ENCODE data around the gene PI16.

Gene PI16, protein sequence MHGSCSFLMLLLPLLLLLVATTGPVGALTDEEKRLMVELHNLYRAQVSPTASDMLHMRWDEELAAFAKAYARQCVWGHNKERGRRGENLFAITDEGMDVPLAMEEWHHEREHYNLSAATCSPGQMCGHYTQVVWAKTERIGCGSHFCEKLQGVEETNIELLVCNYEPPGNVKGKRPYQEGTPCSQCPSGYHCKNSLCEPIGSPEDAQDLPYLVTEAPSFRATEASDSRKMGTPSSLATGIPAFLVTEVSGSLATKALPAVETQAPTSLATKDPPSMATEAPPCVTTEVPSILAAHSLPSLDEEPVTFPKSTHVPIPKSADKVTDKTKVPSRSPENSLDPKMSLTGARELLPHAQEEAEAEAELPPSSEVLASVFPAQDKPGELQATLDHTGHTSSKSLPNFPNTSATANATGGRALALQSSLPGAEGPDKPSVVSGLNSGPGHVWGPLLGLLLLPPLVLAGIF

DNA sequence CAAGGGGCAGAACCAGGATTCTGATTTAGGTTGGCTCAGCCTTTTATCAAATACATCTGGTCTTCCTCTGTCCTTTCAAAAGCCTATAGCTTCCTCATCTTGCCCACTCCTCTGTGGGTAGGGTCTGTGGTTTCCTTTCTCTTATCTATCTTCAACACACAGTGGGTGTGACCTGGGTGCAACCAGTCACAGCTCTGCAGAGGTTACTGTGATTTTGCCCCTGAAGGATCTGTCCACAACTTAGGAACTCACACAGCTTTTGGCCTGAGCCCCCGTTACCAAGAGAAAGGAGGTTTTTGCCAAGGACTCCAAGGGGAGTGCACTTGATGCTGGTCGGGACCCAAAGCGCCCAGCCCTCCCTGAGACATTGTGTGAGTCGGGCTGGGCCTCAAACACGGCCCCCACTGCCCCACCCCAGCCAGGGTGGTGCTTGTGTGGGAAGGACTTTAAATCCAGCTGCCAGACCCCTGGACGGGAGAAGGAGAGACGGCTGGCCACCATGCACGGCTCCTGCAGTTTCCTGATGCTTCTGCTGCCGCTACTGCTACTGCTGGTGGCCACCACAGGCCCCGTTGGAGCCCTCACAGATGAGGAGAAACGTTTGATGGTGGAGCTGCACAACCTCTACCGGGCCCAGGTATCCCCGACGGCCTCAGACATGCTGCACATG lies at the start of gene PI16:
TSS of gene PI16 (plus strand) at position 477 of the 670 bp plus-strand sequence. CDS start at position 500, 23 bp downstream.
- DNase-seq = no peak

DNA sequence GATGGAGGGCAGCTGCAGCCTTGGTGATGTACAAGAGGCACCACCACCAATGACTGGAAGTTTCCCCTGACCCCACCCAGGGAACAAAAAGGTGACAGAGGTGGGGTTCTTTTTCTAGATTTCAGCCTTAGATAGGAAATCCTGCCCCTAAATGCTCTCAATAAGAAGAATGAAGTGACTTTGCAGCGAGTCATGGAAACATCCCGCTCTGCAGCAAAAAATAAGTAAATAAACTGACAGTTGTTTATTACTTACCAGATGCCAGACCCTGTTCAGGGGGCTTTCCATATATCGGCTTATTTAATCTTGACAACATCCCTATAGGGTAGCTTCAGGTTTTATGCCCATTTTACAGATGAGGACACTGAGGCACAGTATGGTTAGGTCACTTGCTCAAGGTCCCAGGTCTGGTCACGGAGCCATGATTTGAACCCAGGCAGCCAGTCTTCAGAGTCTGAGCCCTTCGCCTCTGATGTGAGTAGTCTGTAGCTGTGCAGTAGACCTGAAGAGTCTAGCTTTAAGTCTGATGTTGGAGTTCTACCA lies 49.6 kb upstream of the PI16 start:
- DNase-seq = no peak

DNA sequence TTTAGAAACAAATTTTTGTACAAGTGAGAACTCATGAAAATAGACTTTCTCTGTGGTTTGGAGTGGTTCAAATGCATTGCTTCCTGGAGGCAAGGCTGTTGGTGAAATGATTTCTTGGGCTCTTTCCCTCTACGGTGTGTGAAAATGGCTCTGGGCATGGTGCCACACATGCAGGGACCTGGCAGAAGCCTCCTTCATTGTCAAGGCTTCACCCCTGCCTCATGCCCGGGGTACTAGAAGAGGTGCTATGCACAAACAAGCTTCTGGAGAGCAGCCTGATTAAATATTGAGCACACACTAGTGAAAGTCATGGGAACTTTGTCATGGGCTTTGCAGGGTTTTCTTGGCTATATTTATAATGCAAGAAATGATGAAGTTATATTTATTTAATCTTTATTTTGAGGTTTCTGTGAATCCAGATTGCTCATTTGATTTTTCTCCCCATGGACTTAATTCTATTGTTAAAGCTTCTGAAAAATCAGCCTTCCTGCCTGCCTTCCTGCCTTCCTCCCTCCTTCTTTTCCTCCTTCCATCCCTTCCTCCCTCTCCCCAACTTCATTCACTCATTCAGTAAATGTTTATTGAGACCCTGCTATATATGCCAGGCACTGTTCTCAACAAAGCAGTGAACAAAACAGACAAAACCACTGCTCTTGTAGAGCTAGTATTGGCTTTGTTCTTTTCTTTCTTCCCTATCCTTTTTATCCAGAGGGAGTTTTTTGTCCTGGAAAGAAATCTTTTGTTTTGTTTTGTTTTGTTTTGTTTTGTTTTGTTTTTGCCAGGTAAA lies 47.8 kb upstream of the PI16 start:
- DNase-seq = no peak

DNA sequence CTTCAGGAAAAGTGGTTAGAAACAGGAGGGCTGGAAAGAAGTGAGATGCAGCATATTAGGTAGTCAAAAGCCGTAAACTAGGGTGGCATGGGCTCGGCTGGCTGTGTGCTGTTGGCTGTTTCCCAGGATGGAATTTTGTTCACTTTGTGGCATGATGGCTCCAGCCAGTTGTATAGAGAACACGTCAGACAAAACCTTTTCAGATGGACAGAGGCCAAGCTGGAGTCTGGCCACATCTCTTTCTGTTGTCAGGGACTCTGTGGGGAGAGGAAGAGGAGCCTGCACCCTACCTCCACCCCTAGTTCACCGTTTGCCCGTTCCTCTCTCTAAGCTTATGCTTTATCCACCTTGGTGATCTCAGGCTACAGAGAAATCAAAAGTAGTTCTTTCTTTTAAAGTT lies 46.8 kb upstream of the PI16 start:
- DNase-seq = no peak

DNA sequence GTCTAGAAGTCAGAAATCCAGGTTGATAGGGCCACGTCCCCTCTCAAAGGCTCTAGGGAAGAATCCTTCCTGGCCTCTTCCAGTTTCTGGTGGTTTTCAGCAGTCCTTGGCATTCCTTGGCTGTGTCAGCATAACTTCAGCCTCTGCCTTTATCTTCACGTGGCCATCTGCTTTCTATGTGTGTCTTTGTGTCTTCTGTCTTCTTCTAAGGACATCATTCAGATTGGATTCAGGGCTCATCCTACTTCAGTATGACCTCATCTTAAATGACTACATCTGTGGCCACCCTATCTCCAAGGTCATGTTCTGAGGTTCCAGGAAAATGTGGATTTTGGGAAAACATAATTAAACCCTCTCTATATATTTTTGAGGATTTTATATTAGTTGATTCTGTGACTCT lies 45.8 kb upstream of the PI16 start:
- DNase-seq = no peak

DNA sequence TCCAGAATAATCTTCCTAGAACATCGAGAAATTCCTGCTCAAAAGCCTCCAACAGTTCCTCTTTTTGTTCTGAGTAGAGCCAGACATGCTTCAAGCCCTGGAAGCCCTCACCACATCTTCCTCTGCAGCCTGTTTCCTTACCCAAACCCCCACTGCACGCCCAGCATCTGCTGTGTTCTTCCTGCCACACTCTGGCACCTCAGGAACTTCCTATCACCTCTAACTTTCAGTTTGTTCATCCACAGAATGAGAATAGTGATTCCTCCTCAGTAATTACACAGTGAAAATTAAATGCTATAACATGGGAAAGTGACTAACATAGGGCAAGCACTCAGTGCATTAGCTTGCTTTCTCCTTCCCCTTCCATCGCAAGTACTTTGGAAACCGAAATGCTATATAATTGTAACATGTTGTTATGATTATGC lies 42.5 kb upstream of the PI16 start:
- DNase-seq = no peak

DNA sequence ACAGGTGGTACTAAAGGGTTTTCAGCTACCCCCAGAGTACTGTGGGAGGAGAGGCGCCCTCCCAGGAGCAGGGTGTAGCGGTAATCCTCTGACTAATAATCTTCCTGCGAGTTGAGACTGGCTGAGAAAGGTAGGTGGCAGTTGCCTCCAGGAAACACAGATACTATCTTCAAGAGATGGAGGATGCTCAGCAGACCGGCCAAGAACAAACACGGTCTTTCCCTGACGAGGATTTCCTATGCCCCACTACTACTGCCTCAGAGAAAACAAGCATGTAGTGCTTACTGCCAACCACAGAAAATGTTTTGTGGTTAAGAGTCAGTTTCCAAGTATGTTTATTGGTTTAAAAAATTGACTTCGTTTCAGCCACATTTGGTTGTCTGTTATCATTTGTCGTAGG lies 42.0 kb upstream of the PI16 start:
- DNase-seq = no peak

DNA sequence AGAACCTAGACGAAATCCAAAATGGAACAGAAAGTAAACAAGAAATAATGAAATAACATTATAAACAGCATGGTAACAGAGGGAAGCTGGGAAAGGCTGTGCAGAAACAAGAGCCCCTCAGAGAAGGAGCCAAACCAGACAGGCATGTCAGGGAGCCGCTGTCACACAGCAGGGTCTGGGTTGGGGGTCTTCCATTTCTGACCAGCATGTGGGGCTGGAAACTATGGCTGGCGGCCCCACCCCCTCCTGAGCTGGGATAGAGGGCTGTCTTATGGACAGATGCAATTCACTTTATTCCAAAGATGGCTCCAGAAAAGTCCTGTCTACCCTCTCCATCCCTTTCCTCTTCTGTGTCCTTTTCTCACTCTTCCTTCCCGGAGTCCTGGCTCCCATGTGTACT lies 41.5 kb upstream of the PI16 start:
- no peak for DNase-seq

DNA sequence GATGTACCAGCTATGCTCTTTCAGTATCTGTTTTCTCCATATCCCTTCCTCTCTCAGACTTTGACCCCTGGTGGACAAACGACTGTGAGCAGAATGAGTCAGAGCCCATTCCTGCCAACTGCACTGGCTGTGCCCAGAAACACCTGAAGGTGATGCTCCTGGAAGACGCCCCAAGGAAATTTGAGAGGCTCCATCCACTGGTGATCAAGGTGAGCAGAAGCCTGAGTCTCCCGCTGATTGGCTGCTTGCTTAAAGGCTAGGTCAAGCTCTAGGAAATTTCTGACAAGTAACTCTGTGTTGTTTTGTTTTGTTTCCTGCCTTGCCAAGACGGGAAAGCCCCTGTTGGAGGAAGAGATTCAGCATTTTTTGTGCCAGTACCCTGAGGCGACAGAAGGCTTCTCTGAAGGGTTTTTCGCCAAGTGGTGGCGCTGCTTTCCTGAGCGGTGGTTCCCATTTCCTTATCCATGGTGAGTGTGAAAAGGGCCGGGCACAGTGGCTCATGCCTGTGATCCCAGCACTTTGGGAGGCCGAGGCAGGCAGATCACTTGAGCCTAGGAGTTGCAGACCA lies 40.2 kb upstream of the PI16 start:
- no peak for DNase-seq

DNA sequence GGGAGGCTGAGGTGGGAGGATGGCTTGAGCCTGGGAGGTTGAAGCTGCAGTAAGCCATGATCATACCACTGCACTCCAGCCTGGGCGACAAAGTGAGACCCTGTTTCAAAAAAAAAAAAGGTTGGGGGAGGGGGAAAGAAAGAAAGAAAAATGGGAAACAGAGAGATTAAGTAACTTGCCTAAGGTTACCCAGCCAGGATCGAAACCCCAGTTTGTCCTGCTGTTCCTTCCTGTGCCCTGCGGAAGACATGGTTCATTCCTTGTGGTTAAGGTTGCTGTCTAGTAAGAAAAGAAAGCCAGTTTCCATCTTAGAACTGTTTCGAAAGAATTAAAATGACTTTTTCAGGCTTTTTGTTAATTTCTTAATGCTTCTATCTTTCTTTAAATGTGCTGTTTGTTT lies 38.9 kb upstream of the PI16 start:
- DNase-seq = no peak

DNA sequence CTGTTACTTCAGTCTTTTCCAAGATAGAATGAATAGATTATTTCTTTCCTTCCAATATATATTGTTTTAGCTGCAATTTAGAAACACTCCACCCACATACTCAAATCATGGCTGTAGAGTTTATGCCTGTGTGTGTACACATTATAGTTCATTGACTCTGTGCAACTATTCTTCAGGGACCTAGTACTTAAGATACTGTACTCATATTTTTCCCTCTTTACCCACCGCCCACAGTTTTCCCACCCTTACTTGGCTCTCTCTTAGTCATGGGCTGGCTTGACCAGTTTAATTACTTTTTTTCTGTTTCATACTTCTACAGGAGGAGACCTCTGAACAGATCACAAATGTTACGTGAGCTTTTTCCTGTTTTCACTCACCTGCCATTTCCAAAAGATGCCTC lies 38.4 kb upstream of the PI16 start:
- no peak for DNase-seq

DNA sequence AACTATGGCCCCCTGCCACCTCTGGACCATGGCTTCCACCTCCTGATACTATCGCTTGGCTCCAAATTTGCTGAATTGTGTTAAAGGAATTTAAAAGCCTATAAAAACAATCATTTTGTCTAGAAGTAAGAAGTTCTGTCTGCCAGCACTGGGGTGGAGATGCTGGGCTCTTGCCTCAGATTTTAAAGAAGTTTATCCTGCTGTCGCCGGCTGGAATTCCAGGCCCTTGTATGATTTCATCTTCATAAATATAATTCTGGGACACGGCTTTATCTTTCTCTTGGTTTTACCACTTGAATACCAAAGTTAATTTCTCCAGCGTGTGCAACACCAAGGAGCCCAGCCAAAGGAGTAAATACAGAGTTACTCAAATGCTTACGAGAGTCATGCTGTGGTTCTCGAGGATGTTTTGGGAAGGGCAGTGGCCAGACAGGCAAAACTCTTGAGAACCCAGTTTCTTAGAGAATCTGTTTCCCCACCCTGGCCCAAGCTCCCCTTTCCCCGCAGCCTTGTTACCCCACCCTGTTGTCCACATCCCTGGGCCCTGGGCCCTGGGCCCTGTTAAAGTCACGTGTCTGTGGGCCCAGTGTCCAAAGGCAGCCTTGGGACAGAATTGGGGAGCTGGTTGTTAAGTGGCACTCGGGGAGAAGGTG lies 36.9 kb upstream of the PI16 start:
- DNase-seq = no peak

DNA sequence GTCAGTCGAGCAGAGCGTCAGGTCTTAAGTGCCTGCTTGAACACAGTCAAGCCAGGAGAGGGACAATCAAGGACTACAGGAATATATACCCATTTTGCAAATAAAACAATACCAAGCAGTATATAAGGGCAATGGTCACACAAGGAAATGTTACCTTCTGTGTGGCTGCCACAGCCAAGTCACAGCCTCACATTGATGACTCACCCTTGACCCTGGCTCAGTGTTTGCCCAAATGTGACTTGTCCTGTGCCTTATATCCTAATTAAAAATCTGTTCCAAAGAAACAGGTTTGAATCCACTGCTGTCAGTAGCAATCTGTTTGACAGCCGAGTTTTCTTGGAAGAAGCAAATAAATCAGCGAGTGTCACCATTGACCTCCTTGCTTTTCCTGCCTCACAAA lies 34.5 kb upstream of the PI16 start:
- no peak for DNase-seq

DNA sequence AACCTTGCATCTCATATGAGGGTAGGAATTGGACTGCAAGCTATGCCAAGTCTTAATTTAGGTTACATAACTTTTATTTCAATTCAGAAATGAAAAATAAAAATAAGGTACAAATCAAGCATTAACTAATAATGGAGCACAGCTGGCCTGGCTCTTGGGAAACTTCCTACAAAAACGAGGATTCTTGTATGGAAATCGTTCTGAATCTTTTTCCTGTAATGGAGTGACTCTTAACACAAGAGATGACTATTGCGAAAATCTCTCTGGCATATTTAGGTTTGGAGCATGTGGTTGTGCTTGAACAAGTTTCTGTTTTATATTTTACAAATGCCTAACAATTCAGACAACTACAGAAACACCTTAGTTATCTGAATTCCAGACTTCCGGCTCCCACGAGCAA lies 34.0 kb upstream of the PI16 start:
- no peak for DNase-seq

DNA sequence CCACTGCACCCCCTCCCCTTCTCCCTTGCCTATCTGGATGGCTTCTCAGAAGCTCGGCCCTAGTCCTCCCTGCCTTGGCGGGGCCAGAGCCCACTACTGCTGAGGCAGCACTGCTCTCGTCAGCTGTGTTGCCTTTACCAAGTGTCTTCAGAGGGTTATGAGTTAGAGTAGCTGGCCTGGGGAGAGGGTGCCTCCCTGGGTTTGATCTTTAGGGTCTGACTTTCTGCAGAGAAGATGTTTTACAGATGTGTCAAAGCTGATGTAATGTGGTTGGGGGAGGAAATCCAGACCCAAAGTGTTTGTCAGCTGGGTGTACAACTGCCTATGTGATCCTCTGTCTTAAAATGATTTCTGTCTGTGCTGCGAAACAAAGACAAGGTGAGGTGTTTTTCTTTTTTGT lies 30.4 kb upstream of the PI16 start:
- DNase-seq = no peak

DNA sequence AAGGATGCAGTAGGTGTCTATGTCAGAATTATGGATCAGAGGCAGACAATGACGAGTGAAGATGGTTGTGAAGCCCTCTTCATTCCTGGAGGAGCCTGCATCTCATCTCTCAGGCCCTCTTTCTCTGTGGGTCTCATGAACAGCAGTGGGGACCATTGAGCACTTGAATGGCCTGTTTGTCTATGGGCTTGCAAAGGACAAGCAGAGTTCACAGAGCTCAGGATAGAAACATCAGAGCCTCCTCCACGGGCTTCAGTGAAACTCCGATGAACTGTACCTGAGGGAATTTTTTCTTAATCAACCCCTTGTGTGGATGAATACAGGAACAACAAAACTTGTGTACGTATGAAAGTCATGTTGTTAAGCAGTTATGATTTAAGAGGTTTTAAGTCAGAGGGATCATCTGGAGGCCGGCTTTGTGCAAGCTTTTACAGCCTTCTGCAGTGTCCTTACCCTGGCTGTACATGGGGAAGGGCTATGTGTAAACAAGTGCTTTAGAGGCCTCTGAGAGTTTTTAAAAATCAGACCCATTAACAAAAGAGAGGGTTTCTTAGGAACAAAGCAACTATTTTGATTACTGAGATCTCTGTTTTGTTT lies 29.7 kb upstream of the PI16 start:
- DNase-seq = no peak

DNA sequence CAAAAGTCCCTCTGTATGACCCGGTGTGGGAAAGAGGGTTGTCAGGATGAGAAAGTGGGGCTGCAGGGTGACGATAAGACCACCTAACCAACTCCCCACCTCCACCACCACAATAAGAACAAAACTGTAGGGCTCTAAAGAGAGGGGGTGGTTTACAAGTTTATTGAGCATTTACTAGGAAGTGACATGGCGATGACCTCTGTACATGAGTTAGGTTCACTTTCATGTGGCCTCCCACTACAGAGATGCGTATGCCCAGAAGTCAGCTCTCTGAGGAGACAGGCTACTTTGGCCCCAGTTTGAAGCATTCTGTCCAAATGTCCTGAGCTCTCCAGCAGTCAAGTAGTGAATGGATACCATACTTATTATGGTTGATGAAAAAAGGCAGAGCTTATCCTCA lies 28.7 kb upstream of the PI16 start:
- no peak for DNase-seq

DNA sequence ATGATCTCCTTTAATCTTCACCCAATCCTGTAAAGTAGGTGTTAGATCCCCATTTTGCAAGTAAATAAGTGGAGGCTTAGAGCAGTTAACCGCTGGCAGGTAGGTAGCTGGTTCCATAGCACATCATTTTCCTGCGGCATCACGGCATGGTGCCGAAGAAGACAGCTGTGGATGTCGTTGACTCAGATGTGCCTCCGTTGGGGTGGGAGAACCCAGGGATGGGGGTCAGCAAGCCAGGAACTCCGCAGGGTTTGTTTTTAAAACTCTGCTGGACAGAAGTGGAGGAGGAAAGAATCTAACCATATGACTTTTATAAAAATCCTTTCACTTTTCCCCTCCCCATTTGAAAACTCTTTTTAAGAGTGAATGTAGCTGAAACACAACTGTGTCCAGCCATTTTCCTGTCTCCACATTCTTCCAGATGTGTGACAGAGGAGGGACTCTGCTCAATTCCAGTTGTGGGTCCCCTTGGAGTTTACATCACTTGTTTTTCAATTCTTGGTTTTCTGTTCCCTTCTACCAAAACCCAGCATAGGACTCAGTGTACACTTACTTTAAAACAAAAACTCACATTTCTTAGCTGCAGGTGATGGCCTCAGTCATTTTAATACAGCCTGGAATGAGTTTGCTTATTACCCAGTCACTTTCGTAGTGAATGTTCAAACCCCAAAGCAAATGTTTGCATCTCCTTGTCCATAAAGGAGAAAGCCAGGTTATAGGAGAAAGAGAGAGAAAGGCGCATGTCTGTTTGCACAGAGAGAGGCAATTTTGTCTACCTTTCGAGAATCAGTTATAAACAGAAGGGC lies 27.6 kb upstream of the PI16 start:
- no peak for DNase-seq

DNA sequence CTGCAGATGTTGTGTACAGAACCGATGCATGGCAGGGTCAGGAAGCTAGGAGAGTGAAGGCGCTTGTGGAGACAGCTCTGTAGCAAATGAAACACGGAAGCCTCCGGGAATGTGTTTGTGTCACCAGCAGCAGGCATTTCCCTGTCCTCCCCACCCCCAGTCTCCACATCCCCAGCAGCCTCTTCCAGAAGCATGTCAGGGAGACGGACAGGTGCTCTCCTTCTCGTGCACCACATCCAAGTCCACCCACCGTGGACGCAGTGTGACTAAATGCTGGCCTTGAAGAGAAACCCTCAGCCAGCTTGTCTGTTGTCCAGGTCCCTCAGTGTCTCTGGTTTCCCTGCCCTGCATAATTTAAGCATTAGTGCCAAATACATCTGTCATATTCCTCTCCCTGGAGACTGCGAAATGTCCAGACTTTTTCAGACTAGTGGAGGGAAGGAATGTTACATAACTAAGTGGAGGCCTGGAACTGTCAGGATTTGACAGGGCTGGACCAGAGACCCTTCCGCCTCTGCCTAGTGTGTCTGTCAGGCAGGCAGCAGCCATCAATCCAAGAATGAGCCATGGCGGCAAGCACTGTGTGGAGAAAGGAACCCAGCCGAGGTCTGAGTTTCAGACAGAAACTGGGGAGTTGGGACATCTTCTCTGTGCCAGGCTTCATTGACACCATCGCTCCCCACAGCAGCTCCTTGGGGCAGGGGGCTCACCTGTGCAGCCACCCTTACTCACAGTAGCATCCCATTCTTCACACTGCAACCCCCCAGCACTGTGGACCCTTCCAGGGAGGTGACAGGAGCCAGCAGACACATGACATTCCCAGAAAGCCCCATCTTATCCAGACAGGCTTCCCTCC lies 26.6 kb upstream of the PI16 start:
- DNase-seq = no peak

DNA sequence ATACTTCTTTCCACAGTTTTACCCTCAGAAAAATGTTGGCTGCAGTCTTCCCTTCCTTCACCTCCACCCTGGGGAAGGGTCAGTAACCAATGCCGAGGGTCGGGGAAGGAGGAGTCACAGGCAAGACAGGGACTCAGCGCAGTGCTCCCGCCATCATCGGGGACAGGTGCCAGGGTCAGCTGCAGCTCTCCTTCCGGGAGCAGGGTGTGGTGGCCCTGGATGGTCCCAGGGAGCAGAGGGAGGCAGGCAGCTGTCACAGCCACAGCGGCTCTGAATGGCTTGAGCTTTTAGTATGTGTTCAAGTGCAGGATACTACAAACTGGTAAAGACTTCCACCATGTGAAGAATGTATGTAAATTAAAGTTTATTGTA lies 26.0 kb upstream of the PI16 start:
- no peak for DNase-seq
